ENCODE data around the gene INS. TPM values are rescaled to one million over a fixed set of nuclear protein-coding genes. Genes with fewer than 3 reads are reported as not detected.

Gene INS
- total RNA-seq (not detected), polyA plus RNA-seq (ENCODE audit: insufficient read depth, low read depth, low replicate concordance) (not detected)
- long read RNA-seq, donor 1 = 0 reads
- long read RNA-seq, donor 2 = 0 reads
- long read RNA-seq, donor 3 = 0 reads
- long read RNA-seq, donor 4 = 0 reads
- long read RNA-seq, donor 5 = 0 reads
- long read RNA-seq, donor 6 = 0 reads
- long read RNA-seq, donor 7 = 0 reads
- long read RNA-seq, donor 8 = 0 reads
- long read RNA-seq, donor 9 = 0 reads
- long read RNA-seq, donor 10 = 0 reads

- no peak for DNase-seq
- Histone ChIP-seq H3K4me1 (ENCODE audit: control insufficient read depth in 2 of 3, insufficient read depth in 2 of 3, low read depth in 1 of 3, low read length in 3 of 3) (no peaks in the 10 kb centered on the region), H3K27ac (ENCODE audit: low read depth in 2 of 2, low read length in 2 of 2) (no peak within 1 kb of the TSS), H3K9ac (ENCODE audit: low read length in 3 of 3) (no peak within 1 kb of the TSS), H3K36me3 (ENCODE audit: control insufficient read depth in 2 of 3, insufficient read depth in 3 of 3, low read length in 3 of 3) (no peaks in the 10 kb centered on the region), H3K9me3 (ENCODE audit: control insufficient read depth in 2 of 3, insufficient read depth in 1 of 3, low read length in 3 of 3) (no peaks in the 10 kb centered on the region), H3K4me3 (ENCODE audit: low read length in 3 of 3) (no peak within 1 kb of the TSS), H3K27me3 (ENCODE audit: control insufficient read depth, insufficient read depth, low read length) (no peaks in the 10 kb centered on the region)
- no peak for TF ChIP-seq CTCF (IDR thresholded peaks at IDR 0.05; ENCODE audit: borderline replicate concordance, extremely low read depth, insufficient read depth)
- intact Hi-C loops (cut with DNase I) = no loop called here
- no peak for FAIRE-seq
These were observed at the start of gene INS for GRCh38 chr11:2160736-2161259. Gene INS, minus strand, starts transcription at chr11:2161209. Its CDS starts 238 bp downstream, at chr11:2160971.

GRCh38 chr11:2210366-2211112, 49.5 kb upstream of the INS start:
- H3K27ac ChIP-seq (ENCODE audit: low read depth in 2 of 2, low read length in 2 of 2) = no peak overlapping the region
- FAIRE-seq (no peak), DNase-seq (peak in 3 of 5 donors; percentile 7 to 71 (median 53))
- TF ChIP-seq CTCF (IDR thresholded peaks at IDR 0.05; ENCODE audit: borderline replicate concordance, extremely low read depth, insufficient read depth) = no peak
- no peaks in the 10 kb centered on the region for H3K27me3 ChIP-seq (ENCODE audit: control insufficient read depth, insufficient read depth, low read length)
- peaks cover 0 to 16% (median 0%) of the 10 kb centered on the region in 3 donors for H3K4me1 ChIP-seq (ENCODE audit: control insufficient read depth in 2 of 3, insufficient read depth in 2 of 3, low read depth in 1 of 3, low read length in 3 of 3)
- intact Hi-C loops (cut with DNase I) = no loop called here
- H3K9ac ChIP-seq (ENCODE audit: low read length in 3 of 3) = no peak overlapping the region
- no peaks in the 10 kb centered on the region for H3K9me3 ChIP-seq (ENCODE audit: control insufficient read depth in 2 of 3, insufficient read depth in 1 of 3, low read length in 3 of 3)
- no peaks in the 10 kb centered on the region for H3K36me3 ChIP-seq (ENCODE audit: control insufficient read depth in 2 of 3, insufficient read depth in 3 of 3, low read length in 3 of 3)
- H3K4me3 ChIP-seq (ENCODE audit: low read length in 3 of 3) = no peak overlapping the region

GRCh38 chr11:2209900-2210321, 48.9 kb upstream of the INS start:
- H3K27ac ChIP-seq (ENCODE audit: low read depth in 2 of 2, low read length in 2 of 2) = no peak overlapping the region
- no peaks in the 10 kb centered on the region for H3K36me3 ChIP-seq (ENCODE audit: control insufficient read depth in 2 of 3, insufficient read depth in 3 of 3, low read length in 3 of 3)
- no peak overlapping the region for H3K4me3 ChIP-seq (ENCODE audit: low read length in 3 of 3)
- peaks cover 0 to 16% (median 0%) of the 10 kb centered on the region in 3 donors for H3K4me1 ChIP-seq (ENCODE audit: control insufficient read depth in 2 of 3, insufficient read depth in 2 of 3, low read depth in 1 of 3, low read length in 3 of 3)
- no peaks in the 10 kb centered on the region for H3K9me3 ChIP-seq (ENCODE audit: control insufficient read depth in 2 of 3, insufficient read depth in 1 of 3, low read length in 3 of 3)
- DNase-seq = peak in 2 of 5 donors; percentile 7 to 46
- FAIRE-seq = no peak
- no peak for TF ChIP-seq CTCF (IDR thresholded peaks at IDR 0.05; ENCODE audit: borderline replicate concordance, extremely low read depth, insufficient read depth)
- intact Hi-C loops (cut with DNase I) = no loop called here
- H3K9ac ChIP-seq (ENCODE audit: low read length in 3 of 3) = no peak overlapping the region
- no peaks in the 10 kb centered on the region for H3K27me3 ChIP-seq (ENCODE audit: control insufficient read depth, insufficient read depth, low read length)
